DMS53 treated with DMSO at 0.1 percent for 48 hours (cell line): ENCODE results near the gene LYZL4.

Source experiments
- DNase-seq: peaks from one replicate; lab custom pipeline; 2025; ENCODE audit not compliant: unreplicated experiment; lab: John Stamatoyannopoulos, UW

LYZL4 gene

DNA sequence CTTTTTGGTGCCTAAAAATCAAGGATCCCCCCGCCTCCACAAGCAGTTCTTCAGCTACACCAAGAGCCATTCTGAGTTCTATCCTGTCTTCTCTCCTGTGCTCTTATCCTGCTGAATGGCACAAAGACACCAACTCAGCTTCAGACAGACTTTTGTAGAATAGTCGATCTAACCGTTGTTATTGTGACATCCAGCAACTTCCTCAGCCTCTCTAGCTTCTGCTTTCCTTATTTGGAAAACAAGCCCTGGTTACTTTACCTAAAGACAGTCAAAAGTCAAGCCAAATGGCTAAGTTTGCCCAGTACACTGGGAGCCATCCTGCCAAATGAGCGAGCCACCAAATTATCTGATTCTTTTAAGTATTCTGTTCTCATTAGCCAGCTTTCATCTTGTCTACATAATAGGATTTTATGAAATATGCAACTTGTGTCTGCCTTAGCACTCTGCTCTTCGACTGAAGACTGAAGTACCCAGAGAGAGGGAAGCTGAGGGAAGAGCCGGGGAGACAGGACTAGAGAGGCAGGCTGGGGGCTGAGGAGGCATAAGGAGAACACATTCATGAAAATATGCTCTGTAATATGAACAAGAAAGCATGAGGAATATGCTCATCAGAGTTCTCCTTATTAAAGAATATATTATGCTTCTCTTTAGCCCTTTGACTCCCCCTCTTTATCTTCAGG, 35.1 kb downstream of the LYZL4 start:
- DNase-seq: no peak

DNA sequence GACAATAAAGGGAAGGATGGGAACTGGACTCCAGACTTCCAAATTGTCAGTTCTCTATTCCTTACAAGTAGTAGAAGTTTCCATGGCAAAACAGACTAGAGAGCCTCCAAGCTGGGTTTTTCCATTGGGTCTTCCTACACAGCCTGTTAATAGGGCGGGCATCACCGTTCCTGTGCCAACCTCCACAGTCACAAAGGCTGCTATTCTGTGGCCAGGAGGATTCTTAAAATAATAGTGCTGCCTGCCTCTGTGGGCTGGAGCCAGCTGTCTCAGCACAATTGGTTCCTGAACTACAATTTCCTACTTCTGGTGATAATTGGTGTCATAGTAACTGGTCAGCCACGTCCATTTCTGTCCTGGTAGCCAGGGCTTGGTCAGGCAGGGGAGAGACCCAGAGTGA, 38.6 kb downstream of the LYZL4 start:
- no peak for DNase-seq

DNA sequence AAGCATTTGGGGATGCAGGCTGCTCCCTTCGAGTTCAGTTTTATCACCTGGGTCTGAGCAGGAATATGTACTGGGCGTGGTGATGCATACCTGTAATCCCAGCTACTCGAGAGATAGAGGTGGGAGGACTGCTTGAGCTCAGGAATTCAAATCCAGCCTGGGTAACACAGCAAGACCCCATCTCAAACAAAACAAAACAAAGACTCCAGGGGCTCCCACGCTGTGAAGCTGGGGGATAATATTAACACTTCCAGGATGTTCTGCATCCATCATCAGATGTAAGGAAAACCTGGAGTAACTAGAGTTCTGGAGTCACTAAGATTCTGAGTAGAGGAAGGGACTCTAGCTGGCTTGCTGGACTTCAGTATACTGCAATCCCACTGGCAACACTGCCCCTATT, 40.6 kb downstream of the LYZL4 start:
- DNase-seq: no peak

DNA sequence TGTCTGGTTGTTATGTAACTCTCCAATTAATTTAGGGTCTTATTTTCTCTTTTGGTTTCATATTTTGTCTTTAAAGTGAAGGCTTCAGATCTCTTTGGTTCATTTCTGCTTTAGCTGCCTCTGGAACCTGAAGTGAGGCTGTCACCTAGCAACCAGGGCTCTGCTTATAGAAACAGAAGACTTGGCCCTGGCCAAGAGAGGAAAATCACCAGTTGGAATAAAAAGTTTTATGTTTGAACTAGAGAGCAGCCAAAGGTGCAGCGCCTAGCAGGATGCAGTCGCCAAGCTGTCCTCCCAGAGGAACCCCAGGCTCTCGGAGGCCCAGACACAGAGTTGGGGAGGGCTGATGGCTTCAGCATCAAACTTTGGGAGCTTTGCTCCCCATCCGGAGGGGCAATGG, 41.1 kb downstream of the LYZL4 start:
- no peak for DNase-seq

DNA sequence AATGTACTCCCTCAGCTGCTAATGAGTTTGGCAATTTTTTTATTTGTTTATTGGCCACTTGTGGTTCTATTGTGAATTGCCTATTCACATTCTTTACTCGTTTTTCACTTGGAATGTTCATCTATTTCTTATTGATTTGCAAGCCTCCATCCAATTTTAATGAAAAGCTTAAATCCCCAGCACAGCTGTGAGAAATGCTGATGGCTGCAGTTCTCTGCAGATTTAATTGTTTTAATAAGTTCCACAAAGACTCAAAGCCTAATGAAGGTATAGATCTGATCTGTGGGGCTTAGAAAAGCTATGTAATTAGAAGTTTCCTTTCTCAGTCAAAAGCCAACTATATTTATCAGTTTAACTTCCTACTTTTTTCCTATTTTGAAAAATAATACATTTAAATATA, 41.5 kb downstream of the LYZL4 start:
- no peak for DNase-seq

DNA sequence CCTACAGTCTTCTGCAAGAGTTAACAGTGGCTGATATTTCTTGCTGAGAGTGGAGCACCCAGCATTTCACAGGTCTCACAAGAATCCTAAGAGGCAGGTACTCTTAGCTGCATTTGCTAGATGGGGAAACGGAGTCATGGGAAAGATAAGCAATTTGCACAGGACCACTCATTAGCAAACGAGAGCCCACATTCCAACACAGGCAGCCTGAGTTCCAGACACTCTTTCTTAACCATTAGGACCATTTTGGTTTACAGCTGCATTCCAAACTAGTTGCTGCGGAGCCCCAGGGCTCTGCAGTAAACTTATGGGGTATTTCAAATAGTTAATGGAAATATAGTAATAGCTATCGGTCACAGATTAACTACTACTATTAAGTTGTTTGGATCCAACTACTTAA, 42.5 kb downstream of the LYZL4 start:
- no peak for DNase-seq

DNA sequence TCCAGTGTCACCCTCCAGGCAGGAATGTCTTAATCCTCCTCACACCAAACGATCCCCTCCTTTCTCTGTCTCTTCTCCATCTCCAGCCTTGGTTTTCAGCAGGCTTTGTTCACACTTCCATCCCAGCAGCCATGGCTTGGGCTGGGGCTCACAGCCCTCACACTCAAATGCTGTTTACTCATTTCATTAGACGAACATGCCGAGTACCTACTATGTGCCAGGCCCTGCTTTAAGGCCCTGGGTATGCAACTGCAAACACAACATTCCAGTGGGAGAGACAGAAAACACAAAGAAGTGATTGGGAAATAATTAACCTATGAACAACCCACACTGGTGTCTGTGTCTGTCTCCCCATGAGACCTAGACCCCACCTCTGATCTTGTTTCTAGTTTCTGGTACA, 43.9 kb downstream of the LYZL4 start:
- no peak for DNase-seq

DNA sequence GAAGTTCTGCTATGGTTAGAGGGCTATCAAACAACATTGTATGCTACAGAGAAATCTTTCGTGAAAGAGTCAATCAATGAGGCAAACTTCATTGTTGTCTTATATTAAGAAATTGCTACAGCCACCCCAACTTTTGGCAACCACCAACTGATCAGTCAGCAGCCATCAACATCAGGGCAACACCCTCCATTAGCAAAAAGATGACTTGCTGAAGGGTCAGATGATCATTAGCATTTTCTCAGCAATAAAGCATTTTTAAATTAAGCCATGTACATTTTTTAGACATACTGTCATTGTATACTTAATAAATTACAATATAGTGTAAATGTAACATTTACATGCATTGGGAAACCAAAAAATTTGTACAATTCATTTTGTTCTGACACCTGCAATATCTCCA, 53.1 kb downstream of the LYZL4 start:
- DNase-seq: no peak

DNA sequence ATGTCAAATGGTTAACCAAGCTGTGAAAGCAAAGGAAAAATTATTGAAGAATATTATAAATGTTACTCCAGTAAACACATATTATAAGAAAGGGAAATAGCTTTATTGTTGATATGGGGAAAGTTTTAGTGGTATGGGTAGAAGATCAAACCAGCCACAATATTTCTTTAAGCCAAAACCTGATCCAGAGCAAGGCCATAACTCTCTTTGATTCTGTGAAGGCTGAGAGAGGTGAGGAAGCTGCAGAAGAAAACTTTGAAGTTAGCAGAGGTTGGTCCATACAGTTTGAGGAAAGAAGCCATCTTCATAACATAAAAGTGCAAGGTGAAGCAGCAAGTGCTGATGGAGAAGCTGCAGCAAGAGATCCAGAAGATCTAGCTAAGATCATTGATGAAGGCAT, 54.8 kb downstream of the LYZL4 start:
- no peak for DNase-seq

DNA sequence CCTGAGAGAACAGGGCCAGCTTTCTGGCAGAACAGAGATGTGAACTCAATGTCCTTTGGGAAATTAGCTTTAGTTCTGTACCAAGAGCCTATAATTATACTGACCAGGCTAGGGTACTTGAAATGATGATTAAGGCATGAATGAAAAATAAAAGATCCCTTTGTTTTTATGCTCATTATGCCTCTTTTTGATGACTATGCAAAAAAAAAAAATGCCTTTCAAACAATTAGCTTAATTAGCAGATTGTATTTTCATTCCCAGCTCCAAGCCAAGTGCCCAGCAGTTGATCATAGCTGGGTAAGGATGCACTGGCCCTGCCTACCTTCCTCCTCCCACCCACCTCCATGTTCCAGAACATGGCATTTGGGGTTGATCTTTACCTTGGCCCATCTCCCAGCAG, 56.8 kb downstream of the LYZL4 start:
- no peak for DNase-seq

DNA sequence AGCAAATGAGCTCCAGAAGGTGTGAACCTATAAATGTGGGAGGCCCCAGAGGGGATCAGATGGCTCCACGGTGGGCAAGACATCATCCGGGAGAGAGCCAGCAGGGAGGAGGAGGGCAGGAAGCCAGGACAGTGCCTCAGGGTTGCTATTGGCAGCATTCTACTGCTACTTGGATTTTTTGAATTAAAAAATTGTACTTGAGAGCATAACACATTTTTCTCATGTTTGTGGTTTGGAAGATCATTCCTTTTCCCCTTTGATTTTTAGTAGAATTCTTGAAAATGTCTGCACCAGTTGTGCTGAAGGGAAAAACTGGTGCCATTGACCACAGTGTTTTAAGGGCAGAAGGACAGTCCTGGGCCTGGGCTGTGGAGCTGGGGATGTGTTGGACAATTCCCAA, 59.2 kb downstream of the LYZL4 start:
- DNase-seq: no peak

DNA sequence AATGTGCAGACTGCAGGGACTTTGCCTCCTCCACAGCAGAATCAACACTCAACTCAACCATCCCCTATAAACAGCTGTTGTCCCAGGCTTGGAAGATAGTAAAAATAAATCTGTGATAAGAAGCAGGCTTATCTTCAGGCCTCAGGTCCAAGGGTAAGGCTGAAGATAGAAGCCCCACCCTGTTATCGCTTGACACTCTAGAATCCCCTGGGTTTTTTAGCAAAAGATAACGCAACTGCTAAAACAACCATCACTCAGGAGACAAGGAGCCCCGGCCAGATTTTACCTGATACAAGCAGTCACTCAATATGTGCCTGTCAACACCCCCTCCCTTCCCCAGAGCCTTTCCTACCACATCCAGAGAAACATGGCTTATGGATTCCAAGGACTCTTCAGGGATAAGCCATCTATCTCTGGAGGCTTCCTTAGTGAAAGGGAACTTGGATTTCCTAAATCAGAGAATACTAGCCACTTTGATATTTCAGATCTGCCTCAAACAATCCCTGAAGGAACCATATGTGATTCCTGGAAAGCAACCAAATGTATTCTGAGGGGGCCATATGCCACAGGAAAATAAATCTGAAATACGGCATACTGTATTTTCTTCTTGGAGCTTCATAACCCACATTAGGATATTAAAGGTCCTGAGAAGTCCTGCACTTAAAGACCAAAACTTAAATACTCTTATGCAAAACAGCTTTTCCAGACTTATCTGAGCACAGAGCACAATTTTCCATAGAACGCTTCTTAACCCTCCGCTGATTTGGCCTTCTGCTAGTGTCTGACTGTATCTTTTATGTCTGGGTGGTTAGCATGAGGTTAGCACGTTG, 60.4 kb downstream of the LYZL4 start:
- no peak for DNase-seq

DNA sequence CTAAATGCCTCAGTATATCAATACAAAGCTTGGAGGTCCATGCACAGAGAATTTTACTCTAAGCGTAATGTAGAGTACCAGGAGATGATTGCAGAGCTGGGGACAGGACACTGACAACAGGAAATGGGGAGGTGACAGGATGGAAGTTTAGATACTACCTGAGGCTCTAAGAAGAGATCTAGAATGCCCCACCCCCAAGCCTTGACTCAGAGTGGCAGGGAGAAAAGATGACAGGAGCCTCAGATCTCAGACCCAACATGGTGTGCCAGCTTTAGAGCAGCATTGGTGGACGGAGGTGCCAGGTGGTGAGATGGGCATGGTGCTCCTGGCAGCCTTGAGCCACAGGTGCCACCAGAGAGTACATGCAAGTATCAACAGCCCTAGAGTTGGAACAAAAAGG, 62.5 kb downstream of the LYZL4 start:
- DNase-seq: no peak
